WTC11 (cell line): ENCODE measurements around the gene CAV1. TPM values are rescaled to one million over a fixed set of nuclear protein-coding genes. Genes with fewer than 3 reads are reported as not detected.

ENCODE experiments used
- ATAC-seq: fragments of 200-7000 bp; cut with Tn5 transposase; 2 replicates; pipeline ENCODE4 v1.10.0; 2021; ENCODE audit warnings: mild to moderate bottlenecking, moderate library complexity
- CTCF ChIA-PET: fragments of 300-600 bp; sonication (Branson Sonifier 250); formaldehyde crosslinking; loops from one replicate; lab custom pipeline; 2021; ENCODE audit warnings: antibody characterized with exemption; lab: Charles Lee
- POLR2A ChIA-PET: fragments of 350-600 bp; sonication (Branson Sonifier 250); formaldehyde crosslinking; loops from one replicate; lab custom pipeline; 2021; ENCODE audit warnings: antibody characterized with exemption; lab: Charles Lee
- DNase-seq: peaks from one replicate; pipeline ENCODE4 v3.0.0; 2021; ENCODE audit warnings: low spot score
- H3K27ac Mint-ChIP-seq: 2 replicates; pipeline ENCODE4 v1.8.0; 2021; ENCODE audit warnings: mixed read lengths
- H3K27me3 Mint-ChIP-seq: 2 replicates; pipeline ENCODE4 v1.8.0; 2021; ENCODE audit warnings: low read depth, mild to moderate bottlenecking, moderate library complexity, mixed read lengths
- H3K36me3 Mint-ChIP-seq: 2 replicates; pipeline ENCODE4 v1.8.0; 2021; ENCODE audit warnings: mixed read lengths
- H3K4me1 Mint-ChIP-seq: 2 replicates; pipeline ENCODE4 v1.8.0; 2022; ENCODE audit warnings: mixed read lengths
- H3K4me3 Mint-ChIP-seq: 2 replicates; pipeline ENCODE4 v1.8.0; 2021; ENCODE audit warnings: mild to moderate bottlenecking, moderate library complexity, mixed read lengths
- H3K9me3 Mint-ChIP-seq: 2 replicates; pipeline ENCODE4 v1.8.0; 2021; ENCODE audit warnings: mixed read lengths
- AR ChIP-seq: fragments of 250-450 bp; sonication (Bioruptor Pico); IDR thresholded peaks from 2 replicates; pipeline ENCODE4 v1.9.0; 2021; ENCODE audit warnings: mild to moderate bottlenecking
- ATF1 ChIP-seq: sonication (generic); formaldehyde crosslinking; IDR thresholded peaks from 2 replicates; pipeline ENCODE4 v1.8.1; 2023; ENCODE audit warnings: mild to moderate bottlenecking, moderate library complexity, missing genetic modification reagents
- ATF6 ChIP-seq: sonication (generic); formaldehyde crosslinking; IDR thresholded peaks from 2 replicates; pipeline ENCODE4 v1.8.1; 2023; ENCODE audit warnings: mild to moderate bottlenecking, missing genetic modification reagents
- ELF4 ChIP-seq: sonication (generic); formaldehyde crosslinking; IDR thresholded peaks from 2 replicates; pipeline ENCODE4 v1.8.1; 2022; ENCODE audit warnings: low read depth, mild to moderate bottlenecking, moderate library complexity, missing genetic modification reagents
- EMX1 ChIP-seq: fragments of 250-450 bp; sonication (Bioruptor Pico); IDR thresholded peaks from 2 replicates; pipeline ENCODE4 v1.8.0; 2021; ENCODE audit warnings: mild to moderate bottlenecking
- ERG ChIP-seq: fragments of 250-450 bp; sonication (Bioruptor Pico); IDR thresholded peaks from 2 replicates; pipeline ENCODE4 v1.8.0; 2021; ENCODE audit warnings: mild to moderate bottlenecking
- FOXP1 ChIP-seq: sonication (generic); formaldehyde crosslinking; IDR thresholded peaks from 2 replicates; pipeline ENCODE4 v1.8.0; 2022; ENCODE audit warnings: missing genetic modification reagents, mild to moderate bottlenecking, moderate library complexity, borderline replicate concordance
- HMGA2 ChIP-seq: fragments of 250-450 bp; sonication (Bioruptor Pico); IDR thresholded peaks from 2 replicates; pipeline ENCODE4 v1.4.0; 2021; ENCODE audit warnings: mild to moderate bottlenecking, moderate library complexity
- IRF2 ChIP-seq: sonication (generic); formaldehyde crosslinking; IDR thresholded peaks from 2 replicates; pipeline ENCODE4 v1.8.0; 2022; ENCODE audit warnings: low read depth, missing genetic modification reagents, borderline replicate concordance
- MLX ChIP-seq: sonication (generic); formaldehyde crosslinking; IDR thresholded peaks from 2 replicates; pipeline ENCODE4 v1.8.1; 2023; ENCODE audit warnings: mild to moderate bottlenecking, missing genetic modification reagents, moderate library complexity
- MXD4 ChIP-seq: fragments of 250-450 bp; sonication (Bioruptor Pico); IDR thresholded peaks from 2 replicates; pipeline ENCODE4 v1.8.0; 2021; ENCODE audit warnings: mild to moderate bottlenecking, moderate library complexity, borderline replicate concordance
- NFATC4 ChIP-seq: fragments of 250-450 bp; sonication (Bioruptor Pico); IDR thresholded peaks from 2 replicates; pipeline ENCODE4 v1.9.0; 2021; ENCODE audit warnings: mild to moderate bottlenecking
- NFYB ChIP-seq: sonication (generic); formaldehyde crosslinking; conservative IDR thresholded peaks from 2 replicates; pipeline ENCODE4 v1.8.0; 2022; ENCODE audit warnings: low read depth, missing genetic modification reagents
- OVOL2 ChIP-seq: fragments of 250-450 bp; sonication (Bioruptor Pico); IDR thresholded peaks from 2 replicates; pipeline ENCODE4 v1.9.0; 2021; ENCODE audit warnings: mild to moderate bottlenecking, borderline replicate concordance
- SOX15 ChIP-seq: fragments of 250-450 bp; sonication (Bioruptor Pico); IDR thresholded peaks from 2 replicates; pipeline ENCODE4 v1.9.0; 2021; ENCODE audit warnings: mild to moderate bottlenecking
- TCF7 ChIP-seq: sonication (generic); formaldehyde crosslinking; IDR thresholded peaks from 2 replicates; pipeline ENCODE4 v1.8.0; 2022; ENCODE audit warnings: mild to moderate bottlenecking, low read depth, missing genetic modification reagents, moderate library complexity
- ZNF138 ChIP-seq: sonication (generic); formaldehyde crosslinking; conservative IDR thresholded peaks from 2 replicates; pipeline ENCODE4 v1.8.1; 2022; ENCODE audit warnings: mild to moderate bottlenecking, moderate library complexity, missing genetic modification reagents
- total RNA-seq: library from RNA; stranded (reverse); gene quantifications from 3 replicates; pipeline ENCODE4 v1.2.3, GENCODE V29; 2021
- TF ChIP-seq, protein P1 (sequence below): sonication (generic); formaldehyde crosslinking; IDR thresholded peaks from 2 replicates; pipeline ENCODE4 v1.8.1; 2022; ENCODE audit warnings: missing genetic modification reagents, borderline replicate concordance
- TF ChIP-seq, protein P2 (sequence below): fragments of 200-600 bp; IDR thresholded peaks from 2 replicates; pipeline ENCODE4 v1.8.0; 2022; ENCODE audit warnings: antibody characterized with exemption
- TF ChIP-seq, protein P3 (sequence below): sonication (generic); formaldehyde crosslinking; IDR thresholded peaks from 2 replicates; pipeline ENCODE4 v1.8.1; 2023; ENCODE audit warnings: mild to moderate bottlenecking, missing genetic modification reagents
- TF ChIP-seq, protein P4 (sequence below): fragments of 250-450 bp; sonication (Bioruptor Pico); IDR thresholded peaks from 2 replicates; pipeline ENCODE4 v1.9.0; 2021; ENCODE audit warnings: moderate library complexity, mild to moderate bottlenecking, inconsistent platforms, borderline replicate concordance

Gene CAV1
- total RNA-seq, 1 experiment from 2014 or later: 19.7 TPM

GRCh38 chr7:116579322-116579721 is 54.5 kb downstream of the CAV1 start (continued):
- TF ChIP-seq ATF6 (CRISPR knock-in tag): no peak
- TF ChIP-seq, protein P1, sequence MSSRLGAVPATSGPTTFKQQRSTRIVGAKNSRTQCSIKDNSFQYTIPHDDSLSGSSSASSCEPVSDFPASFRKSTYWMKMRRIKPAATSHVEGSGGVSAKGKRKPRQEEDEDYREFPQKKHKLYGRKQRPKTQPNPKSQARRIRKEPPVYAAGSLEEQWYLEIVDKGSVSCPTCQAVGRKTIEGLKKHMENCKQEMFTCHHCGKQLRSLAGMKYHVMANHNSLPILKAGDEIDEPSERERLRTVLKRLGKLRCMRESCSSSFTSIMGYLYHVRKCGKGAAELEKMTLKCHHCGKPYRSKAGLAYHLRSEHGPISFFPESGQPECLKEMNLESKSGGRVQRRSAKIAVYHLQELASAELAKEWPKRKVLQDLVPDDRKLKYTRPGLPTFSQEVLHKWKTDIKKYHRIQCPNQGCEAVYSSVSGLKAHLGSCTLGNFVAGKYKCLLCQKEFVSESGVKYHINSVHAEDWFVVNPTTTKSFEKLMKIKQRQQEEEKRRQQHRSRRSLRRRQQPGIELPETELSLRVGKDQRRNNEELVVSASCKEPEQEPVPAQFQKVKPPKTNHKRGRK (CRISPR knock-in tag): no peak

- TF ChIP-seq MXD4: no peak
- no peak for TF ChIP-seq ELF4 (CRISPR knock-in tag)
- TF ChIP-seq, protein P2, sequence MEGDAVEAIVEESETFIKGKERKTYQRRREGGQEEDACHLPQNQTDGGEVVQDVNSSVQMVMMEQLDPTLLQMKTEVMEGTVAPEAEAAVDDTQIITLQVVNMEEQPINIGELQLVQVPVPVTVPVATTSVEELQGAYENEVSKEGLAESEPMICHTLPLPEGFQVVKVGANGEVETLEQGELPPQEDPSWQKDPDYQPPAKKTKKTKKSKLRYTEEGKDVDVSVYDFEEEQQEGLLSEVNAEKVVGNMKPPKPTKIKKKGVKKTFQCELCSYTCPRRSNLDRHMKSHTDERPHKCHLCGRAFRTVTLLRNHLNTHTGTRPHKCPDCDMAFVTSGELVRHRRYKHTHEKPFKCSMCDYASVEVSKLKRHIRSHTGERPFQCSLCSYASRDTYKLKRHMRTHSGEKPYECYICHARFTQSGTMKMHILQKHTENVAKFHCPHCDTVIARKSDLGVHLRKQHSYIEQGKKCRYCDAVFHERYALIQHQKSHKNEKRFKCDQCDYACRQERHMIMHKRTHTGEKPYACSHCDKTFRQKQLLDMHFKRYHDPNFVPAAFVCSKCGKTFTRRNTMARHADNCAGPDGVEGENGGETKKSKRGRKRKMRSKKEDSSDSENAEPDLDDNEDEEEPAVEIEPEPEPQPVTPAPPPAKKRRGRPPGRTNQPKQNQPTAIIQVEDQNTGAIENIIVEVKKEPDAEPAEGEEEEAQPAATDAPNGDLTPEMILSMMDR: no peak
- no peak for TF ChIP-seq IRF2 (CRISPR knock-in tag)
- TF ChIP-seq HMGA2 (CRISPR knock-in tag): no peak
- no peak for TF ChIP-seq OVOL2 (CRISPR knock-in tag)
- no peak for TF ChIP-seq NFYB (CRISPR knock-in tag)
- no peak for TF ChIP-seq FOXP1 (CRISPR knock-in tag)
- TF ChIP-seq NFATC4: no peak
- Mint-ChIP-seq H3K36me3 (no peaks in the 10 kb centered on the region), H3K27me3 (no peaks in the 10 kb centered on the region), H3K9me3 (peaks cover 10% of the 10 kb centered on the region), H3K4me3 (no peak overlapping the region), H3K27ac (no peak overlapping the region), H3K4me1 (peaks cover 6% of the 10 kb centered on the region; the same call in 1 of the 2 replicates)
- no peak for ATAC-seq
- DNase-seq: no peak
- CTCF ChIA-PET: no interaction called here
- POLR2A ChIA-PET: no interaction called here
These were observed 55.0 kb downstream of the CAV1 start for GRCh38 chr7:116579835-116580234.

DNA sequence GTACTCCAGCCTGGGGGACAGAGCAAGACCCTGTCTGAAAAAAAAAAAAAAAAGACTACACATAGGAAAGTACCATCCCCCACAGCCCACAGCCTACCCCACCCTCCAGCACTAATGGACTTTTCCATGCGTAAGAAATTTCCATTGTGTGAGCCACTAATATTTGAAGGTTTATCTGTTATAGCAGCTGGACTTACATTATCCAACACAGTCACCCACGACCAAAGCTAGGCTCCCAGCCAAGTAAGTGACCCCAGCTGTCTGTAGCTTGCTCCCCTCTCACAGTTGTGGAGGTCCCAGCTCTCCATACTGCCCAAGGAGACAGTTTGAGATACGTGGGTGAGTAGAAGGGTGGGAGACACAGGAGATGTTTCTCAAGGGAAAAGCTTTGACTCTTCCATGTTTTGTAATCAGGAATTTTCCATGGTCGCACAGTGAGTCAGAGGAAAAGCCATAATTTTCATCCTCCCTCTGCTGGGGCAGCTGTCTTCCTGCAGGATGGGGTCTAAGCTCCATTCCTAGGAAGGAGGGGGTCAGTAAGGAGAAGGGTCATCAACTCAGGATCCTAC is 57.4 kb downstream of the CAV1 start:
- Mint-ChIP-seq H3K4me3 (no peak overlapping the region), H3K27me3 (no peaks in the 10 kb centered on the region), H3K9me3 (peaks cover 10% of the 10 kb centered on the region), H3K36me3 (no peaks in the 10 kb centered on the region), H3K4me1 (peaks cover 6% of the 10 kb centered on the region; the same call in 1 of the 2 replicates), H3K27ac (no peak overlapping the region)
- CTCF ChIA-PET: interaction anchor here (1.2 to 2.6 kb wide), 3 partner anchors 10 to 325 kb away, joined by 3 to 9 read pairs (median 7); no protein-coding TSS in a partner anchor
- POLR2A ChIA-PET: interaction anchor here (0.5 kb wide), 1 partner anchor 46 kb away, joined by 4 read pairs; no protein-coding TSS in a partner anchor
- ATAC-seq (no peak), DNase-seq (no peak)
- TF ChIP-seq ZNF138 (CRISPR knock-in tag) (no peak), SOX15 (CRISPR knock-in tag) (no peak), EMX1 (no peak), ATF1 (no peak), TCF7 (CRISPR knock-in tag) (no peak), ERG (no peak), MLX (CRISPR knock-in tag) (no peak), AR (CRISPR knock-in tag) (no peak)
- TF ChIP-seq, protein P3, sequence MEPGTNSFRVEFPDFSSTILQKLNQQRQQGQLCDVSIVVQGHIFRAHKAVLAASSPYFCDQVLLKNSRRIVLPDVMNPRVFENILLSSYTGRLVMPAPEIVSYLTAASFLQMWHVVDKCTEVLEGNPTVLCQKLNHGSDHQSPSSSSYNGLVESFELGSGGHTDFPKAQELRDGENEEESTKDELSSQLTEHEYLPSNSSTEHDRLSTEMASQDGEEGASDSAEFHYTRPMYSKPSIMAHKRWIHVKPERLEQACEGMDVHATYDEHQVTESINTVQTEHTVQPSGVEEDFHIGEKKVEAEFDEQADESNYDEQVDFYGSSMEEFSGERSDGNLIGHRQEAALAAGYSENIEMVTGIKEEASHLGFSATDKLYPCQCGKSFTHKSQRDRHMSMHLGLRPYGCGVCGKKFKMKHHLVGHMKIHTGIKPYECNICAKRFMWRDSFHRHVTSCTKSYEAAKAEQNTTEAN: no peak
- TF ChIP-seq, protein P4, sequence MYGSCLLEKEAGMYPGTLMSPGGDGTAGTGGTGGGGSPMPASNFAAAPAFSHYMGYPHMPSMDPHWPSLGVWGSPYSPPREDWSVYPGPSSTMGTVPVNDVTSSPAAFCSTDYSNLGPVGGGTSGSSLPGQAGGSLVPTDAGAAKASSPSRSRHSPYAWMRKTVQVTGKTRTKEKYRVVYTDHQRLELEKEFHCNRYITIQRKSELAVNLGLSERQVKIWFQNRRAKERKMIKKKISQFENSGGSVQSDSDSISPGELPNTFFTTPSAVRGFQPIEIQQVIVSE (CRISPR knock-in tag): no peak
